GM21737 (cell line): Measurements from ENCODE around the gene PGBD5.

ENCODE experiments used
- ATAC-seq: cut with Tn5 transposase; IDR thresholded peaks from one replicate; pipeline ENCODE4 v1.9.1; 2021; ENCODE audit warnings: mild to moderate bottlenecking, moderate library complexity; ENCODE audit not compliant: unreplicated experiment

PGBD5 gene

DNA sequence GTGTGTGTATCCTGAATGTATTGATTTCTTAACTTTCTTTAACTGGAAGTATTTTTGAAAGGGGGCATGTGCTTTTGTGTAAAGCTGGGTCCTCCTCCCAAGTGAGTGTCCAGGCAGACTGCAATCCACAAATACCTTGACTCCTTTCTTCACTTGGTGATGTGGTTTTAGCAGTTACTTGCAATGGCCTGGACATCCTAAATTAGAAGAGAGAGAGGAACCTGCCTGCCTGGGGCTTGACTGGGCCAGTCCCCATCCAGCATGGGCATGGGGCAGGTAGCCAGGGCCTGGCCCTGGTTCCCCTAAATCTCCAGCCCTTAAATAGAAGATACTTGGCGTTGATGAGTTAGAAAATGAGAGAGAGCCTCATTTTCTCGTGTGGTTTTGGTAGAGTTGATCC lies 159.7 kb downstream of the PGBD5 start:
- no peak for ATAC-seq

- no peak for ATAC-seq
Observed at GRCh38 chr1:230265200-230266115, 160.7 kb downstream of the PGBD5 start.
